ENCODE data around the gene CAPZB. TPM values are rescaled to one million over a fixed set of nuclear protein-coding genes. Genes with fewer than 3 reads are reported as not detected.

Gene CAPZB
- total and polyA plus RNA-seq, 2 donors (not counting 3 experiments of a cell fraction or from before 2014, with no cell fraction given), result 196 to 347 TPM

DNA sequence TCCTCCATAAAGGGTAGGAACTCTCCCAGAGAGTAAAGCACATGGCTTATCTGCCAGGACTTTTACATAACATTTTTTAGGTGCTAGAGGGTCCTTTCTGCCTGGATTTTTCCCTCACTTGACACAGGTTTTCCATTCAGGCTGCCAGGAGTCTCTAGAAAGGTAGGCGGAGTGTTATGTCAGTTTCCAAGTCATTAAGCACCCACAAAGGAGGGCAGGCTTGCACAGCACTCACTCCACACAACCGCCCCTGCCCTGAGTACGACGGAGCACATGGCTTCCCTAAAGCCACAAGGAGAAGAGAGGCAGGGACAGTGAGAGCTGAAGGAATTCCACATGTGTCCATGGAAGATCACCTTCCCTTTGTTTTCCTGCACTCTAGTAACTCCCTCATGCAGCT is 55.7 kb downstream of the CAPZB start:
- no peaks in the 10 kb centered on the region for H3K9me1 ChIP-seq (replicated peaks; ENCODE audit: control insufficient read depth, extremely low read depth, insufficient read depth, low read length)
- TF ChIP-seq EZH2 (IDR thresholded peaks at IDR 0.05; ENCODE audit: borderline replicate concordance, low read depth, low read length, severe bottlenecking), result no peak
- TF ChIP-seq, protein P1, sequence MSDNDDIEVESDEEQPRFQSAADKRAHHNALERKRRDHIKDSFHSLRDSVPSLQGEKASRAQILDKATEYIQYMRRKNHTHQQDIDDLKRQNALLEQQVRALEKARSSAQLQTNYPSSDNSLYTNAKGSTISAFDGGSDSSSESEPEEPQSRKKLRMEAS (IDR thresholded peaks at IDR 0.05; ENCODE audit: insufficient read depth, insufficient read length), result peak; percentile 5
- H2AFZ ChIP-seq (ENCODE audit: low read depth, low read length), result no peak overlapping the region
- ChIA-PET CTCF (interaction anchor here (1.0 to 1.5 kb wide), 8 partner anchors 8 to 224 kb away, joined by 3 to 7 read pairs (median 3); no protein-coding TSS in a partner anchor), POLR2A (no interaction called here)
- no peak overlapping the region for H3K4me2 ChIP-seq (ENCODE audit: insufficient read depth, low read length)
- H3K9ac ChIP-seq (replicated peaks; ENCODE audit: extremely low read depth, insufficient read depth, low read length), result no peak overlapping the region
- no peaks in the 10 kb centered on the region for H3K27me3 ChIP-seq (ENCODE audit: control insufficient read depth in 2 of 2, insufficient read depth in 2 of 2, low read length in 2 of 2)
- BruUV-seq (replicated peaks), result no TSS peak
- DNase-seq (ENCODE audit: low read depth, low spot score) (peak; percentile 60), FAIRE-seq (no peak)
- no peak overlapping the region for H3K4me3 ChIP-seq (replicated peaks in 1 of 3; ENCODE audit: insufficient read depth in 1 of 3, low read depth in 1 of 3, low read length in 3 of 3)
- H3K27ac ChIP-seq (ENCODE audit: insufficient read depth, low read depth, low read length), result peak overlapping the region; percentile 17
- dilution Hi-C loops (cut with MboI; ENCODE audit: extremely low pct_ligation_motif_present, low sequenced_read_pairs) (no loop called here), intact Hi-C loops (cut with micrococcal nuclease) (no loop called here)
- H3K36me3 ChIP-seq (ENCODE audit: control insufficient read depth in 2 of 2, extremely low read depth in 1 of 2, insufficient read depth in 2 of 2, low read length in 2 of 2), result peaks cover 2 to 3% of the 10 kb centered on the region in 2 experiments
- peaks cover 19% of the 10 kb centered on the region for H3K4me1 ChIP-seq (ENCODE audit: control insufficient read depth, extremely low read depth, insufficient read depth, low read length)
- peaks cover 90% of the 10 kb centered on the region for H3K79me2 ChIP-seq (ENCODE audit: control insufficient read depth, insufficient read depth, low read length)
- H3K9me3 ChIP-seq (replicated peaks; ENCODE audit: control insufficient read depth, insufficient read depth, low read length), result no peaks in the 10 kb centered on the region
- H4K20me1 ChIP-seq (replicated peaks; ENCODE audit: control insufficient read depth, extremely low read depth, insufficient read depth, low read length), result peaks cover 7% of the 10 kb centered on the region

DNA sequence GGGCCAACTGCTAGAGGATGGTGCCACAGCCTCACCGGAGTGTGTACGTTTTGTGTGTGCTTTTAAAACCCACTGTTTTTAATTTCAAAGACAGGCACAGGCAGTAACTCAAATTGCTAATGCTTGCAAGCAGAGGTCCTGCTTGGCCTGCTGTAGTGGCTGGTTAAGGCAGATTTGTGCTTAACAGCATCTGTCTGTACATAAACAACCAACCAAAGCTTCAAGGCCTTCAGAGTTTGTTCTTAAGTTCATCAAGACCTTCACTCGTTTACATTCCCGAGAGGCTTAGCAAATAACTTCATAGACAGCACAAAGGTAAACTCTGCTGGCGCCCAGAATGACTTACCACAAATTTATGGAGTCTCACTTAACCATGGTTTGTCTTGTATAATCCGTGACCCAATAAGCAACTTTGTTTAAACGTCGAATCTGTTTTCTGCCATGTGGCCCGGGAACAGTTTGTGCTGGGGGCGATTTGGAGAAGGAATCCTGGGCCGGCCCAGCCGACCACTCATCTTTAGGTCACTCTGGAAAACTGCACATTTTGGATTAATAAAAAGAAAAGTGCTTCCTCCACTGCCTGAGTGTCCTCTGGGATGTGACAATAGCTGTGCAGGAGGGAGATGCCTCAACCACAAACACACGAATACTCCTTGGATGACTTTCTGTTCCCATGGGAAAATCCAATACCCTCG is 58.1 kb downstream of the CAPZB start:
- no peak for DNase-seq (ENCODE audit: low read depth, low spot score)
- intact Hi-C loops (cut with micrococcal nuclease), result no loop called here
- H3K9ac ChIP-seq (replicated peaks; ENCODE audit: extremely low read depth, insufficient read depth, low read length), result no peak overlapping the region

More for the DNA sequence above, 58.1 kb downstream of the CAPZB start:
- Histone ChIP-seq H3K4me3 (replicated peaks in 1 of 3; ENCODE audit: insufficient read depth in 1 of 3, low read depth in 1 of 3, low read length in 3 of 3) (no peak overlapping the region), H2AFZ (ENCODE audit: low read depth, low read length) (no peak overlapping the region), H3K9me1 (replicated peaks; ENCODE audit: control insufficient read depth, extremely low read depth, insufficient read depth, low read length) (no peaks in the 10 kb centered on the region), H3K4me1 (ENCODE audit: control insufficient read depth, extremely low read depth, insufficient read depth, low read length) (peaks cover 25% of the 10 kb centered on the region), H3K4me2 (ENCODE audit: insufficient read depth, low read length) (no peak overlapping the region), H3K79me2 (ENCODE audit: control insufficient read depth, insufficient read depth, low read length) (peaks cover 90% of the 10 kb centered on the region), H4K20me1 (replicated peaks; ENCODE audit: control insufficient read depth, extremely low read depth, insufficient read depth, low read length) (peaks cover 13% of the 10 kb centered on the region), H3K27me3 (ENCODE audit: control insufficient read depth in 2 of 2, insufficient read depth in 2 of 2, low read length in 2 of 2) (no peaks in the 10 kb centered on the region), H3K36me3 (ENCODE audit: control insufficient read depth in 2 of 2, extremely low read depth in 1 of 2, insufficient read depth in 2 of 2, low read length in 2 of 2) (peaks cover 2 to 3% of the 10 kb centered on the region in 2 experiments), H3K9me3 (replicated peaks; ENCODE audit: control insufficient read depth, insufficient read depth, low read length) (no peaks in the 10 kb centered on the region), H3K27ac (ENCODE audit: insufficient read depth, low read depth, low read length) (no peak overlapping the region)
- no peak for FAIRE-seq
- ChIA-PET POLR2A (no interaction called here), CTCF (no interaction called here)
- BruUV-seq (replicated peaks), result no TSS peak
- no peak for TF ChIP-seq MYC (IDR thresholded peaks at IDR 0.05; ENCODE audit: low read depth, low read length)
- no peak for TF ChIP-seq EZH2 (IDR thresholded peaks at IDR 0.05; ENCODE audit: borderline replicate concordance, low read depth, low read length, severe bottlenecking)
- TF ChIP-seq, protein P1 (IDR thresholded peaks at IDR 0.05; ENCODE audit: insufficient read depth, insufficient read length), result no peak
- no peak for TF ChIP-seq GATA2 (IDR thresholded peaks at IDR 0.05; ENCODE audit: insufficient read depth, insufficient read length, low read depth, low read length)
- no peak for TF ChIP-seq POLR2AphosphoS5 (IDR thresholded peaks at IDR 0.05; ENCODE audit: insufficient read depth, low read depth, low read length)
- no peak for TF ChIP-seq JUN (IDR thresholded peaks at IDR 0.05; ENCODE audit: borderline replicate concordance, insufficient read depth, insufficient read length, low read depth)
- TF ChIP-seq POLR2A (IDR thresholded peaks at IDR 0.05; ENCODE audit: low read depth, low read length), result no peak
- no peak for TF ChIP-seq FOS (IDR thresholded peaks at IDR 0.05; ENCODE audit: borderline replicate concordance, insufficient read depth, low read length)
- TF ChIP-seq, protein P2, sequence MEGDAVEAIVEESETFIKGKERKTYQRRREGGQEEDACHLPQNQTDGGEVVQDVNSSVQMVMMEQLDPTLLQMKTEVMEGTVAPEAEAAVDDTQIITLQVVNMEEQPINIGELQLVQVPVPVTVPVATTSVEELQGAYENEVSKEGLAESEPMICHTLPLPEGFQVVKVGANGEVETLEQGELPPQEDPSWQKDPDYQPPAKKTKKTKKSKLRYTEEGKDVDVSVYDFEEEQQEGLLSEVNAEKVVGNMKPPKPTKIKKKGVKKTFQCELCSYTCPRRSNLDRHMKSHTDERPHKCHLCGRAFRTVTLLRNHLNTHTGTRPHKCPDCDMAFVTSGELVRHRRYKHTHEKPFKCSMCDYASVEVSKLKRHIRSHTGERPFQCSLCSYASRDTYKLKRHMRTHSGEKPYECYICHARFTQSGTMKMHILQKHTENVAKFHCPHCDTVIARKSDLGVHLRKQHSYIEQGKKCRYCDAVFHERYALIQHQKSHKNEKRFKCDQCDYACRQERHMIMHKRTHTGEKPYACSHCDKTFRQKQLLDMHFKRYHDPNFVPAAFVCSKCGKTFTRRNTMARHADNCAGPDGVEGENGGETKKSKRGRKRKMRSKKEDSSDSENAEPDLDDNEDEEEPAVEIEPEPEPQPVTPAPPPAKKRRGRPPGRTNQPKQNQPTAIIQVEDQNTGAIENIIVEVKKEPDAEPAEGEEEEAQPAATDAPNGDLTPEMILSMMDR (IDR thresholded peaks at IDR 0.05; ENCODE audit: extremely low read depth in 1 of 2, insufficient read depth in 1 of 2, low read depth in 1 of 2, low read length in 2 of 2), result no peak
- dilution Hi-C loops (cut with MboI; ENCODE audit: extremely low pct_ligation_motif_present, low sequenced_read_pairs), result no loop called here
